Skin epidermis (tissue), 12 donors: ENCODE results near the gene EXD2.

Experiments used
- H3K27ac ChIP-seq, 21 experiments: fragments of 200-600 bp; sonication (generic) in 11 of 21; one replicate each; pipeline ENCODE4 v1.5.0; 2020; ENCODE audit warnings: mild to moderate bottlenecking in 3 of 21, inconsistent platforms in 2 of 21, moderate library complexity in 2 of 21
- H3K4me3 ChIP-seq, 7 experiments: fragments of 200-600 bp; sonication (generic) in 2 of 7; one replicate each; pipeline ENCODE4 v1.5.0; 2020; ENCODE audit warnings: inconsistent platforms in 2 of 7, mild to moderate bottlenecking in 2 of 7, moderate library complexity in 1 of 7

The EXD2 gene

DNA sequence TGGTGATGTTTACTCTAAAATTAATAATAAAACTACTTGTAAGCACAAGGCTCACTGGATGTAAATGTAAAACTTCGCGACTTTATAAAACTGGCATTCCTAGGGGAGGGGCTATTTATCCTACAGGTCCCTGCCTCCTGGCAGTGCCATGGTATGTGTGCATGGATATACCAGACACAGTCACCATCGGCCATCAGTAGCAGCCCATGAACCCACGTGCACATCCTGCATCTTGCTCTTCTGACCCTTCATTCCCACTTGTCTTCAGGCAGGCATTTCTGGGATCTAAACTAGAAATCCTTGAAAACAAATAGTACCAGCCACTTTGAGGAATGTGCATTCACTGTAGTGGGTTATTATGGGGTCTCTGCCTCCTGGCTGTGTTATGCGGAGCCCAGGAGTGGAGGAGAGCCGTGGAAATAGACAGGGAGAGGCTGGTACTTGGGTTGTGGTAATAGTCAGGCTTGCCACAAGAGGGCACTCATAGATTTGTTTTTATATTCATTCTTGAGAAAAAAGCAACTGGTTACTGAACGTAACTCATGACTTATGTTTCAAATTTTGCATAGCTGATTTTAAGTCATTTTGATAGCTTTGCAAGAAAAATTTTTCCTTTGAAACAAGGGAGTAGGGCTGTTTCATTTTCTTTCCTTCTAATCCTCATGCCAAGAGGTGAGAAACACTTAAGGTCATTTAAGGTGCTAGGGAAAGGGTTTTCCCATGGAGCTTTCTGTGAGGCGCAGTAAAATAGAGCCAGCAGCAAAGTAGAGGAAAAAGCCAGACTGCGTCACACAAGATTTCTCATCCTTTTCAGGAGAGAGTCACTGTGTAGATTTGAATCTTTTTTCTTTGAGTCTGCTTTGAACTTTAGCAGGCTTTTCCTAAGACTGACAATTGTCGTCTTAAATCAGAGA lies 51.3 kb downstream of the EXD2 start:
- Histone ChIP-seq H3K4me3 (no peak overlapping the region), H3K27ac (no peak overlapping the region)

DNA sequence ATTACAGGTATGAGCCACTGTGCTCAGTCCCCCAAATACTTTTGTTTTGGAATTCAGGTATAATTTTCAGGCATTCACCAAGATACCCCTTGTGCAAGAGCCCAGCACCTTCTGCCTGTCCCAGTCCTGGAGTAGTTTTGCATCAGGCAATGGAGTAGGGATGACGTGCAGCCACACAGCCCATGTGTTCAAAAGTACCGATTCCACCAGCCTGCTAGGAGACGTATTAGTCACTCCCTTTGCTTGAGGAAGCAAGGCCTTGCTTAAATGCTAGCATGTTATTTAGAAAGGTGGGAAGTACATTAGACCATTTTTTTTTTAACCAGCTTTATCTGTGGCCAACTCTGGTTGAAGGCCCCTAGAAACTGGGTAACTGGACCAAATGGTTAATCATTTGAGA lies 53.6 kb downstream of the EXD2 start:
- H3K4me3 ChIP-seq, result no peak overlapping the region
- no peak overlapping the region for H3K27ac ChIP-seq

DNA sequence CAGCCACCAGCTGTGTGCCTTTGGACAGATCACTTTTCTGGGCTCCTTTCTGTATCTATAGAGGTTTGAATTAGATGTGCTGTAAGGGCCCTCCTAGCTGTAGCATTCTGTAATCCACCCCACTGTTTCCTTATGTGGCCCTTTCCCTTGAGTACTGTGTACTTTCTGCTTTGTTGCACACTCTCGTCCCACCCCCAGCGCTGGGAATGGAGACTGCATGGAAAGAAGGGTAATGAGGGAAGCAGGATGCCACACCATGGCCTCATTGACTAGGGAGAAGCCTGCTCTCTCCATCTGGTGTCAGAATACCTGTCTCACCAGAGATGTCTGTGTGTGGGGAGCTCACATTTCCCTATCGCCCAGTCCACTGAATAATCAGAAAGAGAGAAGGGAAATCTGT lies 55.0 kb downstream of the EXD2 start:
- Histone ChIP-seq H3K27ac (peak overlapping the region in 1 of 21 experiments; percentile 31), H3K4me3 (no peak overlapping the region)

DNA sequence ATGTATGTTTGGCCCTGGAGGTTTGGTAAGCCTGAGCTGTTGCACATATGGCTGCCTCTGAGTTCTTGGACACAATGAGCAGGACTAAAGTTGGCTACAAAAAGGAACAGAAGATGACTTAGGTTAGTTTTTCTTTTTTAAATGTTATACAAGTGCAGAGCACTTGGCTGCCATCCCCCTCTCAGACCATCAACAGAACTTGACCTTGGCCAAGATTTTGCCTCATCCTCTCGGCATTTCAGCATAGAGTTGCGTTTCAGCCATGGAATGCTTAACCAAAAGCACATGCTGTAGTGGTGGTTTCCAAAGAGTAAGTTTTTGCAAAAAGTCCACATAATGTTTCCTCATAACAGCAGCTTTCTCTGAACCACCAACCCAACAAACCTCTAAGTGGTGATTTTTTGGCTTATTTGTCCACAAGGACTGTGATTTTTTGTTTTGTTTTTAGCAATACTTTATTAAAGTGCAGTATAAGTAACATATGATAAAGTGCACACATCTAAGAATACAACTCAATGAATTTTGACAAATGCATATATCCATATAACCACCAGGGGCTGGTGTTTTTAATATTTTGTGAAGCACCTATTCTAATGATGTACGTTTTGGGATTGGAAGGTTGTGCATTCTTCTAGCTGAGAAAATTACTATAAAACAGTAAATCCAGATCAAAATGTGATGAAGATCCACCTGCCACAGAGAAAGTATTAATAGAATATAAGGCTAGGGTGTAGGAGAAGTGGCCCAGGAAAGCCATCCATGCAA lies 56.6 kb downstream of the EXD2 start:
- H3K4me3 ChIP-seq, result no peak overlapping the region
- H3K27ac ChIP-seq, result peak overlapping the region in 5 of 21 experiments; percentile 1 to 76 (median 58)

DNA sequence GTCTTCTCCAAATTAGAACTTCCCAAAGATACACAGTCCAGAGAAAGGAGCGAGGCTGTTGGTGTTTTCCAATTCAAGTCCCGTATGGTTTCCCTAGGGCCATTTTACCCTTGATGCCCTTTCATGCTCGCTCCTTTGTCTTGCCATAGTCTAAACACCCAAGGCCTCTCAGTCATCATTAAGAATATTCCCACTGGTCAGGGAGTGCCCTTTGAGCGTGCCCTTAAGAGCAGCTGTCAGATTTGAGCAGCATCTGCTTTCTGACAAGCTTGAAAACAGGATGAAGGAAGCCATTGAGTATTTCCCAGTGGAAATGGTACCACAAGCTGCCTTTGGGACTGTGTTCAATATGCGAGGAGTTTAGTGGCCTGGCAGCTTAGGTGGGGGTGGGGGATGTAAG lies 58.3 kb downstream of the EXD2 start:
- H3K4me3 ChIP-seq, result no peak overlapping the region
- H3K27ac ChIP-seq, result peak overlapping the region in 2 of 21 experiments; percentile 8 to 66

DNA sequence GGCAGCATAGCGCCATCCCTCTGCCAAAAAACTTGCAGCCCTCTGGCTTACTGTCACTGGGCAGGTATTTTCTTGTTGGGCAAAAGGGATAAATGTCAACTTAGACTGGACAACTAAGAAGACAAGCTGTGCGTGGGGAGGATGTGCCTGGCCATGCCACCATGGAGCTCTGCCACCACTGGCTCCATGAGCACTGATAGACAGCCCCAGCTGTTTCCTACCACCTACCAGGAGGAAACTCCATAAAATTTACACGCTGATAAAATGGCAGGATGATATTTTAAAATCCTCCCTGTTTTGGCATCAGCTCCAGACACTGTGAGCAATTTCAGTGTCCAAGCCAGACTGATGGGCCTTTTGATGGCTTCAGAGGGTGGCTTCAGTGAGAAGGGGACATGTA lies 61.6 kb downstream of the EXD2 start:
- no peak overlapping the region for H3K4me3 ChIP-seq
- no peak overlapping the region for H3K27ac ChIP-seq

DNA sequence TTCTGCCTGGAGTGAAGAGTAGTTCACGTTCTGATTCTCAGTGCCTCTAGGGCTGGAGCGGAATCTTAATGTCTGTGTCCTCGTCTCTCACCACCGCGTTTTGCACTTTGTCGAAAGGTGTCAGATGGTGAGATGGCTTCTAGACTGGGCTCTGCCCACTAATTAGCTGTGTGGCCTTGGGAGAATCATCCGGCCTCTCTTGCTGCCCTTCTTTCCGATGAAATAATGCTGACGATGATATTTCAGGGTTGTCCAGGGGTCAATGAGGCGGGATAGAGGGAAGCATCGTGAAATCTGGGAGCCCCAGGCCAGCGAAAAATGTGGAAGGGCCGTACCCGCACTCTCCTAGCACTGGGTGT lies 67.8 kb downstream of the EXD2 start:
- H3K27ac ChIP-seq, result peak overlapping the region in 3 of 21 experiments; percentile 77 to 83 (median 82)
- H3K4me3 ChIP-seq, result peak overlapping the region in 2 of 7 experiments; percentile 52 to 54

DNA sequence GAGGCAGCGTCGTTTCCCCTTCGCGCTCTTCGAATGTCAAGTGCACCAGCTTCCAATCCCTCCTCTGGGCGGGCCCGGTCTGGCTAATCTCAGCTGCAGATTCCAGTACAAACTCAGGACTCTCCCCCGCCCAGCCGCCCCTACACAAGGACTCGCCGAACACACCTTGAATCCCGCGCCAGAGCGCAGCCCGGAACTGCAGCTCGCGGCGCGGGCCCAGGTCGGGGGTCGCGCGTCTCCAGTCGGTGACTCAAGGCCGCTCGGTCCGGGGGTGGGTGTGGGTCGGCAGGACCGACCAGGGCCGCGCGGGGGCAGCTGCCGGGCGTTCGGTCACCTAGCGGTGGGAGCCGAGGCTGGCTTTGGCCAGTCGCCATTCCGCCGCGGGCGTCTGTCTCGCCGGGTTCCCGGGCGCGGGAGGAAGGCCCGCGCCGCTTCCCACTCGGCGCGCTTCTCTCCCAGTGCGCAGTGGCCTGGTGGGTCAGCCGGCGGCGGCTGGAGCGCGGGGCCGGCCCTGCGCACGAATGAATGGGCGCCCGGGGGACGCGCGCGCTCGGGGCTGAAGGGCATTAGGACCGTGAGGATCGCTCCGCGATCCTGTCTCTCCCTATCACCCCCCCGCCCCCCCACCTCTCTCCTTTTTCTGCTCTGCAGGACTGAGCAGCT lies 68.4 kb downstream of the EXD2 start, which contains the start of gene GALNT16:
Gene GALNT16, plus strand, starts transcription at position 632 of the 663 bp plus-strand sequence. CDS start 133 bp downstream, outside the sequence.
- H3K27ac ChIP-seq, result peak within 1 kb of the TSS in 9 of 21 experiments; percentile 14 to 83 (median 70)
- H3K4me3 ChIP-seq, result peak within 1 kb of the TSS; percentile 23 to 54 (median 38)

DNA sequence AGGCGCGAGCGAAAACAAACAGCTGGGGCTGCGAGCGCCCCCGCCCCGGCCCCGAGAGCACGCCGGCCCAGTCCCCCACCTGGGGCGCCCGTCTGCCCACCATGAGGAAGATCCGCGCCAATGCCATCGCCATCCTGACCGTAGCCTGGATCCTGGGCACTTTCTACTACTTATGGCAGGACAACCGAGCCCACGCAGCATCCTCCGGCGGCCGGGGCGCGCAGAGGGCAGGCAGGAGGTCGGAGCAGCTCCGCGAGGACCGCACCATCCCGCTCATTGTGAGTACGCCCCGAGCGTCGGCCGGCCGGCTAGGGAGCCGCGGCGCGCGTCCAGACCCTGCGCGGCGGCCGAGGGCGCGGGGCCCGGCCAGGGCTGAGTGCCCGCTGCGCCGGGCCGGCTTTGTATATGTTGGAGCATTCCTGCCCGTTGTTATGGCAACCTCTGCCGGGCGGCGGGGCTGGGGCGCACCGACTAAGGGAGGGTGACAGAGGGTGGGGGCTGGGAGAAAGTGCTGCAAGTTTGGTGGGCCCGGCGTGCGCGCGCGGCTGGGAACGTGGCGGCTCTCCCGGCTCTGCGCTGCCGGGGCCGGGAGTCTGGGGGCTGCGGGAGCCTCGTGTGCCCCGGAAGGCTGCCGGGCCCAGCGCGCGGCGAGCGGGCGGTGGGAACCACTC lies 69.0 kb downstream of the EXD2 start:
- Histone ChIP-seq H3K4me3 (peak overlapping the region; percentile 23 to 54 (median 38)), H3K27ac (peak overlapping the region in 9 of 21 experiments; percentile 14 to 83 (median 70))

DNA sequence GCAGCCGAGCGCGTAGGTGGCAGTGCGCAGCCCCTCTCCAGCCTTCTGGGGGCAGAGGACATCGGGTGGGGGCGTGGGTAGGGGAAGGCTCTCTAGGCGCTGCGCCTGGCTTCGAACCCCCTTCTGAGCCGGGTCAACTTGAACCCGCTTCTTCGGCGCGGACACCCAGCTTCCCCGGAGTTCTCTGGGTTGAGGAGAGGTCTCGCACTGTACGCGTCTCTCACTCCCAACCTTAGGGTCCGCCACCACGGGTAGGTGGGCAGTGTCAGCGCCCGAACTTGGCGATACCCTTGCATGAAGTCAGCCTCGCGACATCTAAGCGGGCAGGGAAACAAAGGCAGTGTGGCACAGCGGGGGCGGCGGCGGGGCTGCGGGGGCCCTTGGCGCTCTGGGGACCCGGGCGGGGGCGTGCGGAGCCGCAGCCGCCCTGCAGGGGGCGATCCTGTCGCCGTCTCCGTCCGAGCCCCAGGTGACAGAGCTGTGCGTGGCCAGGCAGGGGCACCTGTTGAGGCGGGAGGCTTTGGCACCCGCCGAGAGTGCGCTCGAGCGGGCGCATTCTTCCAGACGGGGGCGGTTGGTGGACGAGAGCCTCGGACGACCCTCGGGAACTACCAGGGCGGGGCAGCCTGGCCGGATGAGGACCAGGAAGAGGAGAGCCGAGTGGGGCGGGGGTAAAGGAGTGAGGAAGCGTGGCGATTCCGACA lies 69.7 kb downstream of the EXD2 start:
- Histone ChIP-seq H3K27ac (peak overlapping the region in 9 of 21 experiments; percentile 14 to 83 (median 70)), H3K4me3 (peak overlapping the region; percentile 23 to 54 (median 38))

DNA sequence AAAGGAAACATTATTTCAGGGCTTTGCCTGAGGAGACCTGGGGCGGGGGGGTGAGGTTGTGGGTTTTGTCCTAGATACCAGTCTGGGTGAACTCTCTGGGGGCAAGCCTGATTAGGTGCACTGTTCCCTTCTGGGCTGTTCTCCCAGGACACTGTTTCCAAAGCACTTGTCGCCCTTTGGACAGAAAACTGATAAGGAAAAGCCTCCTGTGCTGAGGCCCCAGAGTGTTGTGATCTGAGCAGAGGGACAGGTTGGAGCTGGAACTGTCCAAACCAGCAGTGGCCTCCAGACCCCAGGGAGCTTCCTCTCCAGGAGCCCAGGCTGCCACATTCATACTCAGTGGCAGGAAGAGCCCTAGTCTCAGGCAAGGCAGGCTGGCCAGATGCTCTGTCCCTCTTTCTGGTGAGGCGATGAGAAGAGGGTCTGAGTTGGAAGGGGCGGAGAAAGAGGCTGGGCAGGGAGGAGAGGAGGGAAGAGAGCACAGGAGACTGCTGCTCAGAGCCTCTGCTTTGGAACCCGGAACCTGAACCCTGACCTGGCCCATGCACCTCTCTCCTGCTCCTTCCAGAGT lies 70.5 kb downstream of the EXD2 start:
- peak overlapping the region in 9 of 21 experiments; percentile 14 to 83 (median 70) for H3K27ac ChIP-seq
- peak overlapping the region in 3 of 7 experiments; percentile 50 to 54 (median 52) for H3K4me3 ChIP-seq

DNA sequence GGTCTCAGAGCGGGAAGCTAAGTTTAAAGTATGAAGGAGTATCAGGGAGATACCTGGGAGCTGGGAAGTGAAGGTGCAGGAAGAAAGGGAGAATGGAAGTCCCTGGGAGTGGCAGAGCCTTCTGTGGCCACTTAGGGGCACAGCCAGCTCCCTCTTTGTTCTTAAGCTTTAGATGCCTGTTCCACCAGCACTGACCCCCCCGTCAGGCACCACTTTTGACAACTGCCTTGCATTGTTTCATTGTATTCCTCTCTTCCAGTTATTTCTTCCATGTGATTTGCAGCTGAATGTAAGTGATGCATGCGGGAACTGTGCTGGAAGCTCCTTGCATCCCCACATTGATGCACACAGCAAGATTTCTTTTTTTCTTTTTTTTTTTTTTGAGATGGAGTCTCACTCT lies 71.2 kb downstream of the EXD2 start:
- H3K27ac ChIP-seq, result peak overlapping the region in 4 of 21 experiments; percentile 74 to 83 (median 80)
- no peak overlapping the region for H3K4me3 ChIP-seq

DNA sequence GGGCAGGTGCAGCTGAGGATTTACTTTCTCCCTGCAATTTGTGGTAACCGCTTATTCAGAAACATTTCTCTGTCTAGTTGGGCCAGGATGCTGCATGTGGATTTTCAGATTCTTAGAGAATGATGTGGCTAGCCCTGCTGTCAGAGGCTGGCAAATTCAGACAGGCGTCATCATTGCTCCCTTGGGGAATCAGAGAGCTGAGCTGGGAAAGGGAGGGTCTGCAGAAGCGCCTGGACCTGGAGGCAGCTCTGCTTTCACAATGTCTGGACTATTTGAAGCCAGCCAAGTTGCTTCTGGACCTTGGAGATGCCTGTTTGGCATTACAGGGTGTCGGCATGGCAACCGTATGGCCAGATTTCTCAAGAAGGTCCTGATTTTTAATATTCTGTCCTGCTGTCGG lies 72.1 kb downstream of the EXD2 start:
- H3K4me3 ChIP-seq, result no peak overlapping the region
- peak overlapping the region in 2 of 21 experiments; percentile 28 to 59 for H3K27ac ChIP-seq

DNA sequence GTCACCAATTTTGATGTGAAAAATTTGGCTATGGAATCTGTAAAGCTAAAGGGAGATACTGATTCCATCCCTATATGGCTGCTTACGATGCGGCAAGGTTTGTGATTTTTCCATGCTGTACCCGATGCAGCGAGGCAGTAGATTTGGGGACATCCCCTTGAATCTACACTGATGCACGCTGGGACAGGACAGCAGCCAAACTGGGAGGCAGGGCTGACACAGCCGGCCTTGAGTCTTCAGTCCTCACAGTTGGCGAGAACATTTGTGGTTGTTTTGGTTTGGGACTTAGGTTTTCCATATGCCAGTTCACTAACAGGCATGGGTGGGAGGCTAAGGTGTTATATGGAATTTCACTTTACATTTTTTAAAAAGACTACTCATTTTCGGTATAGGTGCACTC lies 72.5 kb downstream of the EXD2 start:
- Histone ChIP-seq H3K27ac (peak overlapping the region in 4 of 21 experiments; percentile 3 to 59 (median 28)), H3K4me3 (no peak overlapping the region)

DNA sequence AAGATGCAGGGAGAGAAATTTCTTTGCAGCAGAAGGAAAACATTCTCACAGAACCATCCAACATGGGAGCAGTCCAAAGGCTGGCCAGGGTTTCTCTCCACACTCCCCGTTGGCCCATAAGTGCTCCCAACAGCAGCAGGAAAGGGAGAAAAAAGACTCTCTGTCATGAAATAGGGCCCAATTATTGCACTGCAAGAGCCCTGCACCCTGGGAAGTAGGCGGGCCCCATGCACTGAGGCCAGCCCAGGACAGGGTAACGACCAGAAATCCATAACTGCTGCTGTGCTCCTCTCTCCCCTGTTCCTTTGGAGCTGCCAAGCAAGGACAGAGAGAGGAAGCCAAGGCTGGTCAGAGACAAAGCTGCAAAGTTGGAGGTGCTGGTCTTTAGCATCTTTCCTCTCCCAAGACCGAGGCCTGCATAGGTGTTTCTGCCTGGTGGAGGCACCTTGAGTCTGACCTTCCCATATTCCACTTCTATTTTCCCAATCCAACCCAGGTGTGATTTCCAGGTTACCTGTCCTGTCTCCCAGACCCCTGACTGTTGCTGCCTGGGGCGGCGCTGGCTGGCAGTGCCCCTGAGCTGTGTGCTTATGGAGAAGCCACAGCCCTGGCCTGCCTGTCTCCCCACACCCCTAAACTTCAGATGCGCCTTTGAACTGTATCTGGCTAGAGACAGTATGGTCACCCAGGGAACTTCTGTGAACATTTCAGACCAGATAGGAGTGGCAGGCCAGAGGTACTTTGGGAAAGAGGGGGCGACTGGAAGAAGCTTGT lies 75.5 kb downstream of the EXD2 start:
- no peak overlapping the region for H3K4me3 ChIP-seq
- peak overlapping the region in 1 of 21 experiments; percentile 0 for H3K27ac ChIP-seq

DNA sequence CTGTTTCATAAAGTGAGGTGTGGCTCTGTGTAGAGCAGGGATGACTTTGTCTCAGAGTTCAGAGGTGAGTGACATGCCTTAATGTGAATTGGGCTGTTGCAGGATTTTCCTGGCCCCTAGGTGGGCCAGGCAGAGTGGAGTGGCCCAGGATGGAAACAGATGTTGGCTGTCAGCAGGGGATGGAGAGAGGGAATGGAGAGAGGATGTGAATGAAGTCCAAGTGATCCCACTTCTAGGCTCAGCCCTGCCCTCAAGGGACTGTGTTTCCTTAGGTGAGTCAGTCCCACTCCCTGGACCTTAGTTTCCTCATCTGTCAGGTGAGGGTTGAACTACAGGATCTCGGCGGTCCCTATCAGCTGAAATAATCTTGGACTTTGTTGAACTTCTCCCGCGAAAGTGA lies 76.2 kb downstream of the EXD2 start:
- Histone ChIP-seq H3K4me3 (no peak overlapping the region), H3K27ac (peak overlapping the region in 2 of 21 experiments; percentile 24 to 38)

DNA sequence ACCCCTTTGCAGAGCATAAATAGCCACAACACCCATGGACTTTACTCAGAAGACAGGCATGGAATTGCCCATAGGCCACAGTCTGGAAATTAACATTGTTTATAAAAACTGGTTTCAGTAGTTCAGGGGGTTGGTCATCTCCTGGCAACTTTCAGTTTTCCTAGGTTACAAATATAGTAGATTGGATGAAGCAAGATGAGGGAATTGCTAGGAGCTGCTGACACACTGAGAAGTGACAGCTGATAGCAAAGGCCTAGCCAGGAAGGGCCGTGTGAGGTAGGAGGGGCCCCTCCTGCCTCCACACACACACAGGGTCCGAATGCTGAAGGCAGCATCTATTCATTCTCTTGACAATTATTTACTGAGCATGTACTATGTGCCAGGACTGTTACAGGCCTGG lies 76.9 kb downstream of the EXD2 start:
- H3K27ac ChIP-seq, result peak overlapping the region in 3 of 21 experiments; percentile 5 to 38 (median 24)
- H3K4me3 ChIP-seq, result no peak overlapping the region

DNA sequence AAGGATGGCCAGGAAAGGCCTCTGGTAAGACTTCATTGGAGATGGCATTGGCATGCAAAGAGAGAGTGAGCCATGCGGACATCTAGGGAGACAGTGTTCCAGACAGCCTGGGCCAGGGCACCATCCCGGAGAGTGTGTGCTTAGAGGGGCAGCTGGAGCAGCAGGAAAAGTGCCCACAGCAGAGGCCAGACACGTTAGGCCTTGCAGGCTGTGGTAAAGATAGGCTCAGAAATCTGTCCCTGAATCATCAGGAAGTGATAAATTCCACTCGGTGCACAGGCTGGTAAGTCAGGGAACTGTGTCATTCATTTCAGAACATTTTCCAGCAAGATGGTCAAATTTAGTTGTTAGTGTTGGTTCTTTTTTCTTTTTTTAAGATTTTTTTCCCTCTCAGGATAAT lies 77.5 kb downstream of the EXD2 start:
- Histone ChIP-seq H3K4me3 (no peak overlapping the region), H3K27ac (peak overlapping the region in 1 of 21 experiments; percentile 38)
